CD4-positive, alpha-beta T cell treated with Interleukin-4 for 4 hours (primary cell): ENCODE results near the gene UNC13A.
"Not testable (repeated sequence)": the region's sequence is repeated elsewhere in the genome, so short reads cannot be mapped to it uniquely, and the experiment has no call there.

ENCODE experiments used
- DNase-seq: peaks from one replicate; pipeline ENCODE4 v3.0.0-alpha.2; 2020

The UNC13A gene

GRCh38 chr19:17601683-17602082 is 86.5 kb downstream of the UNC13A start:
- no peak for DNase-seq

GRCh38 chr19:17599780-17600179 is 88.4 kb downstream of the UNC13A start:
- no peak for DNase-seq

GRCh38 chr19:17598953-17599352 is 89.2 kb downstream of the UNC13A start:
- no peak for DNase-seq

GRCh38 chr19:17598063-17598462 is 90.1 kb downstream of the UNC13A start:
- DNase-seq, result not testable (repeated sequence)

- DNase-seq, result not testable (repeated sequence)
These were observed 93.9 kb downstream of the UNC13A start for GRCh38 chr19:17594296-17594695.

GRCh38 chr19:17590866-17591265 is 97.3 kb downstream of the UNC13A start:
- DNase-seq, result no peak

- not testable (repeated sequence) for DNase-seq
These were observed 102.8 kb downstream of the UNC13A start for GRCh38 chr19:17585395-17585794.

GRCh38 chr19:17584132-17584531 is 104.0 kb downstream of the UNC13A start:
- DNase-seq, result no peak

- DNase-seq, result no peak
These were observed 105.5 kb downstream of the UNC13A start for GRCh38 chr19:17582613-17583012.

- DNase-seq, result no peak
These were observed 106.8 kb downstream of the UNC13A start for GRCh38 chr19:17581211-17581874.

- no peak for DNase-seq
These were observed 107.5 kb downstream of the UNC13A start for GRCh38 chr19:17580470-17581144.

- DNase-seq, result no peak
These were observed 108.4 kb downstream of the UNC13A start for GRCh38 chr19:17579661-17580244.

- no peak for DNase-seq
These were observed 110.6 kb downstream of the UNC13A start for GRCh38 chr19:17577457-17578097.

GRCh38 chr19:17576758-17577456 is 111.2 kb downstream of the UNC13A start:
- DNase-seq, result no peak

- DNase-seq, result no peak
These were observed 112.0 kb downstream of the UNC13A start for GRCh38 chr19:17575871-17576757.

GRCh38 chr19:17572638-17573037 is 115.5 kb downstream of the UNC13A start:
- DNase-seq, result no peak

- DNase-seq, result no peak
These were observed 117.4 kb downstream of the UNC13A start for GRCh38 chr19:17570791-17571190.

- DNase-seq, result not testable (repeated sequence)
These were observed 117.9 kb downstream of the UNC13A start for GRCh38 chr19:17570291-17570690.

- no peak for DNase-seq
These were observed 120.2 kb downstream of the UNC13A start for GRCh38 chr19:17567940-17568339.

GRCh38 chr19:17565611-17566010 is 122.5 kb downstream of the UNC13A start:
- no peak for DNase-seq

- no peak for DNase-seq
These were observed 123.4 kb downstream of the UNC13A start for GRCh38 chr19:17564781-17565180.

GRCh38 chr19:17562561-17562960 is 125.6 kb downstream of the UNC13A start:
- no peak for DNase-seq
